ENCODE measurements around the gene SPPL3. TPM values are rescaled to one million over a fixed set of nuclear protein-coding genes. Genes with fewer than 3 reads are reported as not detected.

The SPPL3 gene, protein sequence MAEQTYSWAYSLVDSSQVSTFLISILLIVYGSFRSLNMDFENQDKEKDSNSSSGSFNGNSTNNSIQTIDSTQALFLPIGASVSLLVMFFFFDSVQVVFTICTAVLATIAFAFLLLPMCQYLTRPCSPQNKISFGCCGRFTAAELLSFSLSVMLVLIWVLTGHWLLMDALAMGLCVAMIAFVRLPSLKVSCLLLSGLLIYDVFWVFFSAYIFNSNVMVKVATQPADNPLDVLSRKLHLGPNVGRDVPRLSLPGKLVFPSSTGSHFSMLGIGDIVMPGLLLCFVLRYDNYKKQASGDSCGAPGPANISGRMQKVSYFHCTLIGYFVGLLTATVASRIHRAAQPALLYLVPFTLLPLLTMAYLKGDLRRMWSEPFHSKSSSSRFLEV
- total RNA-seq (2022; extraction: Qiagen RNA extraction): 33.3 to 57.5 TPM (median 52.1 TPM) in 5 replicates

GRCh38 chr12:120904197-120904773 is at the start of gene SPPL3:
SPPL3 (minus strand) TSS chr12:120904358; CDS start chr12:120903867, 491 bp downstream.

DNA sequence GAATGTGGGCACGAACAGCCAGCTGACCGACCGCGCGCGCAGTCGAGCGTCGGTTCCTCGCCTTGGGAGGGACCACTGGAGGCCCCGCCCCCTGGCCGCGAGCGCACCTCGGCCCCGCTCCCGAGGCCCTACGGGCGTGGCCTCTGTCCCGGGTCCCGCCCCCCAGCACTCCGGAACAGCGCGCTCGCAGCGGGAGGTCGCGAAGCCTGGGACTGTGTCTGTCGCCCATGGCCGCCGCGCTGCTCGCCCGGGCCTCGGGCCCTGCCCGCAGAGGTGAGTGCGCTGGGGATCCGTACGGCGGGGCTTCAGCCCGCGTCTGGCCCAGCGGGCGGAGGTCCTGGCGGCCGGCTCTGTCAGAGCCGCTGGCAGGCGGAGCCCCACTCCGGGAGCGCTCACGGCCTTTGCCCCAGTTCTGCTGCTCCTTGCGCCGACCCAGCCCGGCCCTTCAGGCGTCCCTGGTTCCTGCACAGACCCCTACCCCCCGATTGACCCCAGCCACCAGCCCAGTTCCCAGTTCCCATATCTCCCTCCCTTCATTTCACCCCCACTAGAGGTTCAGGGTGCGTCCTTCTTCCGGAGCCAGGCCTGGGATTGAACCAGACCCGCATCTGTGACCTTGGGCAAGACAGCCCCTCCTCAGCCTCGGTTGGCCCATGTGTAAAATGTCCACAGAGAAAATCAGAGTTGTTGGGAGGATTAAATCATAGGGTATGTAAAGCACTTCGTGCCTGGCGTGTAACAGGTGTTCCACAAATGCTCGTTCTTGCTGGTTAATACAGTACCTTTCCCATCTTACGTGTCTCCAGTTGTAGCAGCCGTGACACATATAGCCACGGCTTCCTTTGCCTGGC is 178.3 kb downstream of the SPPL3 start, which contains the start of gene ACADS:
Gene ACADS (plus strand): TSS at position 168 of the 851 bp plus-strand sequence. CDS start 60 bp downstream, at position 228.

Other genes with a start within 250 kb of the SPPL3 start
- 83.7 to 105 TPM (median 91.1 TPM) in 5 replicates for gene MLEC, start 217.2 kb downstream of the SPPL3 start, total RNA-seq (2022; extraction: Qiagen RNA extraction)
- gene UNC119B, start 193.9 kb downstream of the SPPL3 start, total RNA-seq (2022; extraction: Qiagen RNA extraction): 23.4 to 28.0 TPM (median 27.0 TPM) in 5 replicates
- gene ACADS, start 178.5 kb downstream of the SPPL3 start, total RNA-seq (2022; extraction: Qiagen RNA extraction): 8.8 to 11.9 TPM (median 9.7 TPM) in 5 replicates
- gene HNF1A, start 74.2 kb upstream of the SPPL3 start, total RNA-seq (2022; extraction: Qiagen RNA extraction): 2.8 to 4.9 TPM (median 4.5 TPM) in 5 replicates
- 21.1 to 26.0 TPM (median 22.9 TPM) in 5 replicates for gene C12orf43, start 112.1 kb upstream of the SPPL3 start, total RNA-seq (2022; extraction: Qiagen RNA extraction)
- gene OASL, start 134.9 kb upstream of the SPPL3 start, total RNA-seq (2022; extraction: Qiagen RNA extraction): 1.2 to 2.6 TPM (median 2.1 TPM) in 5 replicates
- not detected in 5 replicates for gene P2RX7, start 228.5 kb upstream of the SPPL3 start, total RNA-seq (2022; extraction: Qiagen RNA extraction)

Data from A549 treated with dexamethasone at 1 μM for 4 hours (cell line).